Astrocyte (in vitro differentiated cells and primary cell): ENCODE measurements around the gene USP54.

ENCODE experiments used
- CTCF ChIP-seq: IDR thresholded peaks from 2 replicates; pipeline ENCODE4 v1.5.1; 2011; ENCODE audit warnings: low read depth, mild to moderate bottlenecking, inconsistent platforms, low read length, moderate library complexity; ENCODE audit not compliant: insufficient read depth
- EZH2 ChIP-seq: IDR thresholded peaks from 2 replicates; pipeline ENCODE4 v1.6.1; 2012; ENCODE audit warnings: mild to moderate bottlenecking, low read length, inconsistent platforms; ENCODE audit not compliant: insufficient read depth

GRCh38 chr10:73459683-73460314 is 131.3 kb downstream of the USP54 start:
- no peak for TF ChIP-seq CTCF
- TF ChIP-seq EZH2 = no peak
